Astrocyte of the cerebellum (primary cell): ENCODE data around the gene ENTPD6.

Experiments used
- DNase-seq: peaks from one replicate; pipeline ENCODE4 v3.0.0-alpha.2; 2011; ENCODE audit warnings: low read depth
- H3K4me3 ChIP-seq: 2 replicates; pipeline ENCODE4 v1.5.1; 2011; ENCODE audit warnings: mild to moderate bottlenecking, low read depth, low read length, moderate library complexity
- CTCF ChIP-seq: IDR thresholded peaks from 2 replicates; pipeline ENCODE4 v1.5.1; 2012; ENCODE audit warnings: low read length, low read depth, moderate library complexity, mild to moderate bottlenecking; ENCODE audit errors: missing control alignments
- in situ Hi-C: cut with HindIII; loops from 2 replicates; pipeline ENCODE4 v1.10.0; 2017; ENCODE audit warnings: low sequenced_read_pairs

The ENTPD6 gene

GRCh38 chr20:25207960-25208534, 12.5 kb downstream of the ENTPD6 start:
- in situ Hi-C loops = no loop called here
- no peak for DNase-seq
- H3K4me3 ChIP-seq = no peak overlapping the region
- TF ChIP-seq CTCF = no peak

GRCh38 chr20:25209400-25209799, 13.9 kb downstream of the ENTPD6 start:
- TF ChIP-seq CTCF = no peak
- no peak for DNase-seq
- in situ Hi-C loops = no loop called here

GRCh38 chr20:25209911-25210310, 14.4 kb downstream of the ENTPD6 start:
- no peak for DNase-seq
- no peak for TF ChIP-seq CTCF
- no peak overlapping the region for H3K4me3 ChIP-seq
- in situ Hi-C loops = loop anchor here (5.0 kb wide), 1 partner anchor 42 kb away; no protein-coding TSS in a partner anchor

More at GRCh38 chr20:25209400-25209799, 13.9 kb downstream of the ENTPD6 start:
- no peak overlapping the region for H3K4me3 ChIP-seq

GRCh38 chr20:25211273-25211672, 15.8 kb downstream of the ENTPD6 start:
- in situ Hi-C loops = loop anchor here (5.0 kb wide), 1 partner anchor 41 kb away; no protein-coding TSS in a partner anchor
- no peak for TF ChIP-seq CTCF
- no peak overlapping the region for H3K4me3 ChIP-seq
- DNase-seq = no peak

- H3K4me3 ChIP-seq = no peak overlapping the region
- in situ Hi-C loops = loop anchor here (5.0 kb wide), 1 partner anchor 40 kb away; no protein-coding TSS in a partner anchor
- no peak for DNase-seq
- no peak for TF ChIP-seq CTCF
Observed at GRCh38 chr20:25212242-25212641, 16.7 kb downstream of the ENTPD6 start.

- DNase-seq = no peak
- no peak for TF ChIP-seq CTCF
- H3K4me3 ChIP-seq = no peak overlapping the region
- in situ Hi-C loops = loop anchor here (5.0 kb wide), 1 partner anchor 39 kb away; no protein-coding TSS in a partner anchor
Observed at GRCh38 chr20:25213566-25214425, 18.3 kb downstream of the ENTPD6 start.
